MG63 (cell line): ENCODE results near the gene COQ5. TPM values are rescaled to one million over a fixed set of nuclear protein-coding genes. Genes with fewer than 3 reads are reported as not detected.

ENCODE experiments used
- DNase-seq: peaks from one replicate; pipeline ENCODE4 v3.0.0-alpha.2; 2020
- H3K27me3 ChIP-seq: fragments of 250-450 bp; sonication (Bioruptor Pico); 2 replicates; pipeline ENCODE4 v1.5.1; 2020; ENCODE audit warnings: mild to moderate bottlenecking, moderate library complexity
- H3K36me3 ChIP-seq: fragments of 250-450 bp; sonication (Bioruptor Pico); 2 replicates; pipeline ENCODE4 v1.5.1; 2020; ENCODE audit warnings: mild to moderate bottlenecking, moderate library complexity
- H3K4me3 ChIP-seq: fragments of 250-450 bp; sonication (Bioruptor Pico); 2 replicates; pipeline ENCODE4 v1.5.1; 2020; ENCODE audit warnings: mild to moderate bottlenecking, moderate library complexity
- H3K9me3 ChIP-seq: fragments of 250-450 bp; sonication (Bioruptor Pico); 2 replicates; pipeline ENCODE4 v1.5.1; 2020; ENCODE audit warnings: mild to moderate bottlenecking, moderate library complexity
- total RNA-seq: library from RNA; depleted of rRNA; stranded (reverse); fragments of >200 nt; shearing (Covaris generic); gene quantifications from 2 replicates; pipeline ENCODE4 v1.2.3, GENCODE V29; 2014; ENCODE audit warnings: low replicate concordance; rRNA removed

The COQ5 gene, protein sequence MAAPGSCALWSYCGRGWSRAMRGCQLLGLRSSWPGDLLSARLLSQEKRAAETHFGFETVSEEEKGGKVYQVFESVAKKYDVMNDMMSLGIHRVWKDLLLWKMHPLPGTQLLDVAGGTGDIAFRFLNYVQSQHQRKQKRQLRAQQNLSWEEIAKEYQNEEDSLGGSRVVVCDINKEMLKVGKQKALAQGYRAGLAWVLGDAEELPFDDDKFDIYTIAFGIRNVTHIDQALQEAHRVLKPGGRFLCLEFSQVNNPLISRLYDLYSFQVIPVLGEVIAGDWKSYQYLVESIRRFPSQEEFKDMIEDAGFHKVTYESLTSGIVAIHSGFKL
- 17.1 and 27.0 TPM in 2 replicates for total RNA-seq

DNA sequence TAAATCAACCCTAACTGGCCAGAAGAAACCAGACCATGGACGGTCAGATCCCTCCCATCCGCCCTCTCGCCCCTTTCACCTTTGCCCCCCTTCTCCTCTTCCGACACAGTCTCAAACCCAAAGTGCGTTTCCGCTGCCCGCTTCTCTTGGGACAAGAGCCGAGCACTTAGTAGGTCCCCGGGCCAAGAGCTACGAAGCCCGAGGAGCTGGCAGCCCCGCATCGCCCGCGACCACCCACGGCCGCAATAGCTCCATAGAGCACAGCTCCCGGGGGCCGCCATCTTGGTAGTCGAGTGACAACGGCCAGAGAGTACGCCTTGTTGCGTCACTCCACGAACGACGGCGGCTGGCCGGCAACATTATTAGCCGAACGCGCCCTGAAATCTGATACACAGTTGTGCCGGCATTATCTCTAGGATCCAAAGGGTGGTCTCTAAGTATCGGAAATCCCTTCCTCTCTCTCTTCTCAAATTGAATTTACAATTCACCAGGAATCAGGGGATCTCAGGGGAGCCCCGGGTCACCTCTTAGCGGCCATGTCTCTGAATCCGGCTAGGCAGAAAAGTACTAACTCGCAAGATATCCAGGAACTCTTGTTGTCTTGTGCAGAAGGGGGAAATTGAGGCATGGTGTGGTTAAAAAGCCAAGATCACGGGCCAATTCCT, at the start of gene COQ5:
TSS of gene COQ5 (minus strand) at position 298 of the 665 bp plus-strand sequence. CDS start at position 281, 17 bp downstream.
- H3K4me3 ChIP-seq = peak within 1 kb of the TSS; percentile 91
- peaks cover 5% of the 10 kb centered on the region; the same call in 1 of the 2 replicates for H3K36me3 ChIP-seq
- DNase-seq = peak; percentile 84
- H3K9me3 ChIP-seq = no peaks in the 10 kb centered on the region
- H3K27me3 ChIP-seq = no peaks in the 10 kb centered on the region

DNA sequence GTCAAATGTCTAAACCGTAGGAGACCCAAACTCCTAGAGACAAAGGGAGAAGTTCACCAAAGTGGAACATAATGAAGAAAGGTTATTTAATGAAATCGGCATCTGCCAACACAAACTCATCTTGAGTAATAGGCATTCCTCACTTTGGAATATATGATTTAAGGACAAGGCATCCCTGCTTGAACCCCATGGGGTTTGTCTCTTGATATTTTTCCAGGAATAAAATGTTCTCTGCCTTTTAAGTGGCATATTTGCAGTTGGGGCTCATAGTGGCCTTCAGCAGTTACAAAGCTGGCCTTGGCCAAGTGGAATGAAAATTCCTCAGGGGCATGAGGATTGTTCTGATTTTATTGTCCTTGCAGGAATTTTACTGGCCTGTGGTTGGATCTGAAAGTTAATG, 45.1 kb upstream of the COQ5 start:
- no peak for DNase-seq
- Histone ChIP-seq H3K36me3 (peaks cover 83% of the 10 kb centered on the region), H3K9me3 (no peaks in the 10 kb centered on the region), H3K4me3 (no peak overlapping the region), H3K27me3 (no peaks in the 10 kb centered on the region)

DNA sequence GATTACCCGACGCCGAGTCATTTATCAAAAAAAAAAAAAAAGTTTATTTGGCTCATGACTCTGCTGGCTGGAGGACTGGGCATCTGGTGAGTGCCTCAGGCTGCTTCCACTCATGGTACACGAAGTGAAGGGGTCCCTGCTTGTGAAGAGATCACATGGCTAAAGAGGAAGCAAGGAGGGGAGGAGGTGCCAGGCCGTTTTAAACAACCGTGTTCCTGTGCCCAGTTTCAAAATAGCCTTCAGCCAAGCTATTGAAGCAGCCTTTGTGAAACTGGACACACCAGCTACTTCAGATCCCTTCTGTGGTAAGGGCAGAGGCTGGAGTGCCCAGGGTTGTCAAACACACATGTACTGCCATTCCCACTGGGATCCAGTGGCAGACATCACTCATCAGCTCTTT, 44.6 kb upstream of the COQ5 start:
- no peak for DNase-seq
- H3K27me3 ChIP-seq = no peaks in the 10 kb centered on the region
- H3K36me3 ChIP-seq = peaks cover 84% of the 10 kb centered on the region
- no peaks in the 10 kb centered on the region for H3K9me3 ChIP-seq
- H3K4me3 ChIP-seq = no peak overlapping the region

DNA sequence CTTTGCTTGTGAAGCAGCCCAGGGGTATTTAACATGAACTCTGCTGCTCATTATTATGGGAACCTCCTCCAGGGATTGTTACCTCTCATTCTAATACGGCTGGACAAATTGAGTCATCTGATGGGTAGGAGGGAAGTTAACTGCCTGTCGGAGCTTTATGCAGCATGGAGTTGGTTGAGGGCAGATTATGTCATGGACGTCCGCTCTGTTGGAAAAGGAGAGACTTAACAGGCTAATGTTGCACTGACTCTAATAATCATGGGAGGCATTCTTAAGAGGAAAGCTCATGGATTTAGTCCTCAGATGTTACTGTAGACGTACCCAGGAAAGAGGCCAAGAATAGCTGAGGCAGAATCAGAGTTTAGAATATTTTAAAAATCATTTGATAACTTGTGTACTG, 42.3 kb upstream of the COQ5 start:
- Histone ChIP-seq H3K9me3 (no peaks in the 10 kb centered on the region), H3K27me3 (no peaks in the 10 kb centered on the region), H3K4me3 (no peak overlapping the region), H3K36me3 (peaks cover 76% of the 10 kb centered on the region)
- no peak for DNase-seq

DNA sequence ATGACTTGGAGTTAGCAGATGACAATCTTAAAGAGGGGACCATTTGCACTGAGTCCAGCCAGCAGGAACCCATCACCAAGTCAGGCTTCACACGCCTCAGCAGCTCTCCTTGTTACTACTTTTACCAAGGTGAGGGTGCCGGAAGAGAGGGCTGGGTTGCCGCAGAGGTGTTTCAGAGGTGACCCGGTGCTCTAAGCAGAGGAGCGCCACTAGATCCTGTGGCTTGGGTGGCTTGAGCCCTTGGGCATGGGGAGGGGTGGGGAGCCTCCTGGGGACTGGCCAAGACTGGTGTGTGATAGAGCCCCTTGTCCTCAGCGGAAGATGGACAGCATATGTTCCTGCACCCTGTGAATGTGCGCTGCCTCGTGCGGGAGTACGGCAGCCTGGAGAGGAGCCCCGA, 34.5 kb upstream of the COQ5 start:
- H3K4me3 ChIP-seq = no peak overlapping the region
- H3K36me3 ChIP-seq = peaks cover 71% of the 10 kb centered on the region
- DNase-seq = no peak
- no peaks in the 10 kb centered on the region for H3K9me3 ChIP-seq
- no peaks in the 10 kb centered on the region for H3K27me3 ChIP-seq

DNA sequence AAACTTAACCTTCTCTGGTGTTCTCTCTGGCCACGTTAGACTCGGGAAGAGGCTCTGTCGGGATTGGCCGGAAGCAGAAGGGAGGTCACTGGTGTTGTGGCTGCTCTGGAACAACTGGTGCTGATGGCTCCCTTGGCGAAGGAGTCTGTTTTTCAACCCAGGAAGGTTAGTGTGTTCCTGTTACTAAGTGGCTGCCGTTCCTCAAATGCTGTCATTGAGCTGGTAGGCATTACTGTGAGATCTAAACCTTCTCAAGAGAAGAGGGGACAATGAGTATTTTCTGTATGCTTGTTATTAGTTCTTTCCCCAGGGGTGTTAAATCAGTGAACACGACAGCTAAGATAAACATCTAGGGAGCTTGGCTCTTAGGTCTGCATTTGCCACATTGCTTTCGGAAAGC, 33.9 kb upstream of the COQ5 start:
- Histone ChIP-seq H3K36me3 (peaks cover 67% of the 10 kb centered on the region), H3K9me3 (no peaks in the 10 kb centered on the region), H3K27me3 (no peaks in the 10 kb centered on the region), H3K4me3 (no peak overlapping the region)
- no peak for DNase-seq

DNA sequence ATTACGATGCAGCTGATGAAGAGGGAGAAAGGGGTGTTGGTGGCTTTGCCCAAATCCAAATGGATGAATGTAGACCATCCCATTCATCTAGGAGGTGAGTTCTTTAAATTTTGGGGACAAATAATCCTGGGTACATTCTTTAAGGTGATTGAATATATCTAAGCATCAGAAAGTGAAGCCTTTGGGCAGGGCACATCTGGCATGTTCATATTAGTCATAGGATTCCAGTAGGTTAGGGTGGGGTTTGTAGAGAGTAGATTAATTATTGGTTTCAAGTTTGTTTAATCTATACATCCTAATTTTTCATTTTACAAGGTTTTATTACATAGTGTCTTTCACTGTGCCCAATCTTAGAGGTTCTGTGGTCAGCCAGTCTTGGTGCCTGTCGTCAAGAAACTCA, 28.6 kb upstream of the COQ5 start:
- H3K36me3 ChIP-seq = peaks cover 50% of the 10 kb centered on the region
- no peak for DNase-seq

DNA sequence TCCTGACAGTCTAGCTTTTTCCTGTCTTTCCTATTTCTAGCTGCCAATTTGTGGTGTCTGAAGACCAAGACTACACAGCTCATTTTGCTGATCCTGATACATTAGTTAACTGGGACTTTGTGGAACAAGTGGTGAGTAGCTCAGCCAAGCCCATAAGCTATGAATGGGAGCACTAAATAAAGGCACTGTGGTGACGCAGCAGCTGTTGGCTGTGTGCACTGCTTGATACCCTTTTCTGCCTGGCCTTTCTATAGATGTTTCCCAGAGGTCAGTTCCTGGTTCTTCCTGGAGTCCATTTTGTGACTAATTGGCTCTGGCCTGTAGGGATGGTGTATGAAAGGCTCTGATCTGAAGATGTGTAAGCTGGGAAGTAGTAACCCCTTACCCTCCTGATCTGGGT, 25.7 kb upstream of the COQ5 start:
- no peak for DNase-seq
- Histone ChIP-seq H3K4me3 (no peak overlapping the region), H3K27me3 (no peaks in the 10 kb centered on the region), H3K36me3 (peaks cover 38% of the 10 kb centered on the region), H3K9me3 (no peaks in the 10 kb centered on the region)

More for the DNA sequence above, 28.6 kb upstream of the COQ5 start:
- Histone ChIP-seq H3K27me3 (no peaks in the 10 kb centered on the region), H3K9me3 (no peaks in the 10 kb centered on the region), H3K4me3 (no peak overlapping the region)

DNA sequence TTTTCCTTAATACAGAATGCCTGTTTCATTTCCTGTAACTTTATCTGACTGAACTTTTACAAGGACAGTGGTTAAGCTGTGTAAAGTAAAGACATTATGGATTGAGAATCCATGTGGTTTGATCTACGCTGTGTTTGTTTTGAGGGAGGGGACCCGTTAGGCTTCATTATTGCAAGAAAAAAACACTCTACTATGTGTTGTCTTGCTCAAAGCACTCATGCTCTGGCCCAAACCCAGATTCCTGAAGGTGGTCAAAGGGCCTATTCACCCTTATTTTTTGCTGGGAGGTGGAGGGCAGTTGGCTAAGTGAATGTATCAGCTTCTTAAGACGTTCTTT, 17.1 kb upstream of the COQ5 start:
- Histone ChIP-seq H3K4me3 (no peak overlapping the region), H3K27me3 (no peaks in the 10 kb centered on the region), H3K36me3 (peaks cover 58% of the 10 kb centered on the region), H3K9me3 (no peaks in the 10 kb centered on the region)
- no peak for DNase-seq

DNA sequence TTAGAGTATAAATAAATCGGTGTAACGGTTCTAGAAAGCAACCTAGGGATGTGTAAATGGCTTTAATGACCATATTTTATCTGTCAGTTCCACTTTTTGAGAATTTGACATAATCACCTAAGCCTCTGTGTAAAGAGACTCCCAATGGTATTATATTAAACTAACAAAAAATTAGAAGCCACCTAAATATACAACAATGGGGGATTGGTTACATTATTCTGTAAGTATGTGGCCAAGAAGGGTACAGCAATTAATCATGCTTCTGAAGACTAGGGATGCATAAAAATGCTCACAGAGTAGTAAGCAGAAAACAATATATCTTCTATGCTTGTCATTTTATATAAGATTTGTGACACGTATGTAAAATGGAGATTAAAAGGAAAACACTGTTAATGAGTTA, 15.7 kb upstream of the COQ5 start:
- H3K27me3 ChIP-seq = no peaks in the 10 kb centered on the region
- peaks cover 62% of the 10 kb centered on the region for H3K36me3 ChIP-seq
- H3K4me3 ChIP-seq = no peak overlapping the region
- DNase-seq = no peak
- no peaks in the 10 kb centered on the region for H3K9me3 ChIP-seq

DNA sequence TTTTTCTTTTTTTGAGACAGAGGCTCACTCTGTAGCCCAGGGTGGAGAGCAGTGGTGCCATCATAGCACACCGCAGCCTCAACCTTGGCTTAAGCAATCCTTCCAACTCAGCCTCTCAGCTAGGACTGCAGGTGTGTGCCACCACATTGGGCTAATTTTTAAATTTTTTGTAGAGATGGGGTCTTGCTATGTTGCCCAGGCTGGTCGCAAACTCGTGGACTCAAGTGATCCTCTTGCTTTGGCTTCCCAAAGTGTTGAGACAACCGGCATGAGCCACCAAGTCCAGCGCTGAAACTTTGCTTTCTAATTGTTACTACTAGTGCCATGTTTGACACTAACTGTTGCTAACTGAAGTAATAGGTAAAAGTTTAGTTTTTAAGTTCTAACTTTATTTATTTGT, 13.2 kb upstream of the COQ5 start:
- H3K36me3 ChIP-seq = peaks cover 54% of the 10 kb centered on the region
- H3K27me3 ChIP-seq = no peaks in the 10 kb centered on the region
- DNase-seq = no peak

DNA sequence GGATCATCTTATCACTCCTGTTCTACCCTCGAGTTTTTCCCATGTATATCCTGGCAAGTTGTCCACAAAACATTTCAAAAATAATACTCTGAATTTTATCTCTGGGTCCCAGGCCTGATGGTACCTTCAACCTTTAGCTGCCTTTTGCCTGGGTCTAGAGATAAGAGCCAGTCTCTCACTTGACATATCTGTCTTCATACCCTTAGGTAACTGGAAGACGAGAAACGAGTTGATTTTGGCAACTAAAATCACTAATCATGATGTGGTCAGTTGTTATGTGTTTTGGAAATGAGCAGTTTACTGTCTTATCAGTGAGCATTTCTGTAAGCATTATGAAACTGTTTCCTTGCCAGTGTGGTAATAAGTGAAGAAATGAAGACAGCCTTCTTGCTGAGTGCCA, 11.5 kb upstream of the COQ5 start:
- Histone ChIP-seq H3K9me3 (no peaks in the 10 kb centered on the region), H3K4me3 (no peak overlapping the region), H3K36me3 (peaks cover 54% of the 10 kb centered on the region), H3K27me3 (no peaks in the 10 kb centered on the region)
- no peak for DNase-seq

More for the DNA sequence above, 13.2 kb upstream of the COQ5 start:
- Histone ChIP-seq H3K4me3 (no peak overlapping the region), H3K9me3 (no peaks in the 10 kb centered on the region)

DNA sequence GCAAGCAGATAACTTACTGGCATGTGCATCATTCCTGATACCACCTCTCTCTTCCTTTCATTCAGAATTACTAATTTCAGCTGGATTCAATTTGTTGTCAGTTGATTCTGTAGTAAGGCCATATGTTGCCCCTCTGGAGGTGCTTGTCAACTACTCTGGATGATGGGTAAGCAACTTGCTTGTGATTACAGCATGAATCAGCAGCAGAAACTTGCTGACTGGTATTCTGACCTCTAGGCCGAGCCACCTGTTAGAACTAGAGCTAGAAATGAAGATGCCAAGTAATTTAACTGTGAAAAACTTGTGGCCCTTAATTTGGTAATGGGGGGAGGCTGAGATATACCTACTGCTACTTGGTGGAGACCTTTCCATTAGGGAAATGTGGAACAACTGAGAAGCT, 10.3 kb upstream of the COQ5 start:
- peak; percentile 45 for DNase-seq
- no peaks in the 10 kb centered on the region for H3K9me3 ChIP-seq
- H3K36me3 ChIP-seq = peaks cover 53% of the 10 kb centered on the region
- no peaks in the 10 kb centered on the region for H3K27me3 ChIP-seq
- no peak overlapping the region for H3K4me3 ChIP-seq

DNA sequence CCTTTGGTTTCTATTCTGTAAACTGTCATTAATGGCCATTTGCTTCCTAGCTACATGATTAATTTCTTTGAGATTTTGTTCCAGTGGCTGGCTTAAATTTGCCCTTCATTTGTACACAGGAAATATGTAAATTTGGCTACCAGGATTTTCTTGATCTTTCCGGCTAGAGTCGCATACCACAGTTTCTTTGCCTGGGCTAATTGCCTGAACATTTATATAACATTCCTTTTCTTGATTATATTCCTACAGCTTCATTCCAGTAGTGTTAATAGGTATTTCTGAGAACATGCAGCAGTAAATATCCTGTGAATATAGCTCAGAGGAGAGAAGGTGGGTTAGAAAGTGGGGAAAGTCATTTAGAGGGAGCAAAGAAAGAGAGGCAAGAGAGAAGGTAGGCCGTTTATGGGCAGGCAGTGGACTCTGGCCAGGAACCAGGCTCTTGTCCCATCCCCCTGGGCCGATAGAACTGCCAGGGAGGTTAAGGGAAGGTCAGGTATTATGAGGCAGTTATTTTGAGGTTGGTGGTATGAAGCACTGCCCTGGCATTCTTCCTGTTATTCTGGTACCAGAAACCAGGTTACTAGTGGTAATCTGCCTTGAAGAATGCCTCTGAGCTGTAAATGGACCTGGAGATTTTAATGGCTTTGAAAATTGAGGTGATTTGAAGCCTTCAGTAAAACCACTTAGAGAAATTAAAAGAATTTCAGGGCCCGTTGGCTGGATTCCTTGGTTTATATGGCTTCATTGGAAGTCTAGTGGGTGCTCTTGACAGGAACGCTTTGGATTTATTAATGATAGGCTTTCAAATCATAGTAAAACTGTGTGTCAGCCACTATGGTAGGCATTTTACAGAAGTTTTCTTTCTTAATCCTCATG, 9.6 kb upstream of the COQ5 start:
- no peaks in the 10 kb centered on the region for H3K27me3 ChIP-seq
- peaks cover 51% of the 10 kb centered on the region for H3K36me3 ChIP-seq
- DNase-seq = peak; percentile 72
- no peak overlapping the region for H3K4me3 ChIP-seq
- H3K9me3 ChIP-seq = no peaks in the 10 kb centered on the region

DNA sequence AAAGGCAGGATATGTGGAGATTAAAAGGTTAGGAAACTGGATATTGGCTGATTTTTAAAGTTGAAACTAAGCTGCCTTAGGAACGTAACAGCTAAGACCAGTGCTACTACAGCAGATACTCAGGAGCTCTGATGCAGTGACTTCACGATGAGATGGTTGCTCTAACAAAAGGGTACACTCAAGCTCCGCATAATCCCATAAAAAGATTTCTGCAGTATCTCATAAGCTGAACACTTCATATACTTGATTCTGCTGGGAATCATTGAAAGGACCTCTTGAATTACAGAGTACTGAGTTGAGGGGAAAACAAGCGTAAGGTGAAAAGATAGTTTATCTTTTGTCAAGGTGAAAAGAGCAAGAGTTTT, 8.9 kb upstream of the COQ5 start:
- H3K27me3 ChIP-seq = no peaks in the 10 kb centered on the region
- H3K4me3 ChIP-seq = no peak overlapping the region
- H3K36me3 ChIP-seq = peaks cover 45% of the 10 kb centered on the region
- H3K9me3 ChIP-seq = no peaks in the 10 kb centered on the region
- no peak for DNase-seq

DNA sequence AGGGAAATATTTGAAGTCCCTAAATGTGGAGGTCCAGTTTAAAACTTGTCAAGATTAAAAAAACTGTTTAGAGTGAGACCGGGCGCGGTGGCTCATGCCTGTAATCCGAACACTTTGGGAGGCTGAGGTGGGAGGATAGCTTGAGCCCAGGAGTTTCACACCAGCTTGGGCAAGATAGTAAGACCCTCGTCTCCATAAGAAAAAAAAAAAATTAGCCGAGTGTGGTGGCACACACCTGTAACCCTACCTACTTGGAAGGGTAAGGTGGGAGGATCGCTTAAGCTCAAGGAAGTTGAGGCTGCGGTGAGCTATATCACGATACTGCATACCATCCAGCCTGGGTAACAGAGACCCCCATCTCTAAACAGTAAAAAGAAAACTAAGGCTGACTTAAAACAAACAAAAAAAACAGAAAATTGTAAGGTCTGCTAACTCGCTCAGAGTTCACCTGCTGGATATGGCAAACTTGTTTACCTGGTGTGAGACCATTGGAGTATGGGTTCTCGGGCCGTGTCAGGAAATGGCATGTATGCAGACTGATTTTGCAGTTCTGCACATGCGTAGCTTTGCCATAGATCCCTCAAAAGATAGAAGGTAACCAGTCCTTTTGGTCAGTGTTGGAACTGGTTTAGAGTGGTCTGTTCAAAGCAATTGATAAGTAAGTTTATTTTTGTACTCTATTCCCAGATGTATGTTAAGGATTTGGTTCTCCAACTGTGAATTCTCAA, 7.3 kb upstream of the COQ5 start:
- no peak for DNase-seq
- H3K4me3 ChIP-seq = peak overlapping the region; percentile 83
- H3K27me3 ChIP-seq = no peaks in the 10 kb centered on the region
- peaks cover 36% of the 10 kb centered on the region for H3K36me3 ChIP-seq
- no peaks in the 10 kb centered on the region for H3K9me3 ChIP-seq
